GM12878 (cell line): ENCODE measurements around the gene MAL. TPM values are rescaled to one million over a fixed set of nuclear protein-coding genes. Genes with fewer than 3 reads are reported as not detected.

Experiments used
- CBX5 ChIP-seq: sonication (generic); IDR thresholded peaks from 2 replicates; pipeline ENCODE4 v1.6.1; 2016; ENCODE audit warnings: low read depth, moderate library complexity, mild to moderate bottlenecking, inconsistent platforms
- CHD2 ChIP-seq: IDR thresholded peaks from 2 replicates; pipeline ENCODE4 v1.6.1; 2011; ENCODE audit warnings: low read depth, low read length, improper control_type of control experiment, borderline replicate concordance
- EED ChIP-seq: sonication (generic); IDR thresholded peaks from 2 replicates; pipeline ENCODE4 v1.6.1; 2016; ENCODE audit warnings: antibody characterized with exemption, low read depth
- IRF4 ChIP-seq: IDR thresholded peaks from 2 replicates; pipeline ENCODE4 v1.6.1; 2011; ENCODE audit warnings: low read depth, low read length
- KAT2A ChIP-seq: conservative IDR thresholded peaks from 2 replicates; pipeline ENCODE4 v1.6.1; 2011; ENCODE audit warnings: low read depth, low read length; ENCODE audit not compliant: control insufficient read depth
- MYC ChIP-seq: IDR thresholded peaks from 2 replicates; pipeline ENCODE4 v1.6.1; 2011; ENCODE audit warnings: mild to moderate bottlenecking, low read length, moderate library complexity, inconsistent platforms; ENCODE audit not compliant: insufficient read depth, insufficient replicate concordance, insufficient read length, severe bottlenecking
- NRF1 ChIP-seq: conservative IDR thresholded peaks from 2 replicates; pipeline ENCODE4 v1.6.1; 2011; ENCODE audit warnings: mild to moderate bottlenecking, low read depth, low read length, improper control_type of control experiment
- STAT3 ChIP-seq: IDR thresholded peaks from 2 replicates; pipeline ENCODE4 v1.6.1; 2011; ENCODE audit warnings: low read depth, low read length, improper control_type of control experiment
- SUPT20H ChIP-seq: IDR thresholded peaks from 2 replicates; pipeline ENCODE4 v1.6.1; 2011; ENCODE audit warnings: low read depth, mild to moderate bottlenecking, low read length, moderate library complexity, borderline replicate concordance; ENCODE audit not compliant: control insufficient read depth
- ZNF622 ChIP-seq: fragments of 450-650 bp; IDR thresholded peaks from 2 replicates; pipeline ENCODE4 v1.6.1; 2017; ENCODE audit warnings: mild to moderate bottlenecking, inconsistent platforms
- polyA plus RNA-seq, 11 experiments: library from polyadenylated mRNA; depleted of rRNA in 4 of 11; unstranded in 6 of 11; stranded (reverse) in 5 of 11; fragments of >200 nt; fragmentation: Nextera tagmentation in 4 of 11; fragmentation: Illumina TruSeq in 1 of 11; extraction: Ambion mirVana in 4 of 11; extraction: Trizol in 1 of 11; gene quantifications; 1 replicate in 1 of 11; 2 replicates in 10 of 11; pipeline versions ENCODE4 v1.2.1 to v1.2.3, GENCODE V29; 2011 to 2016; ENCODE audit warnings: inconsistent platforms in 2 of 11, missing spikeins in 2 of 11, low read depth in 1 of 11
- total RNA-seq, 4 experiments: library from RNA; depleted of rRNA in 3 of 4; stranded (reverse); fragments of >200 nt in 3 of 4; fragmentation: Illumina TruSeq in 1 of 4; extraction: Trizol in 1 of 4; gene quantifications; 2 replicates each; pipeline versions ENCODE4 v1.2.1 to v1.2.3, GENCODE V29; 2013 to 2021
- TF ChIP-seq, protein P1 (sequence below): fragments of 450-650 bp; IDR thresholded peaks from 2 replicates; pipeline ENCODE4 v1.6.1; 2017; ENCODE audit warnings: mild to moderate bottlenecking, low read depth, inconsistent platforms; ENCODE audit not compliant: poor library complexity, severe bottlenecking
- TF ChIP-seq, protein P2 (sequence below): IDR thresholded peaks from 2 replicates; pipeline ENCODE4 v1.6.1; 2011; ENCODE audit warnings: low read depth, mild to moderate bottlenecking, low read length, moderate library complexity, borderline replicate concordance; ENCODE audit errors: extremely low read depth
- TF ChIP-seq, protein P3 (sequence below): fragments of 450-650 bp; IDR thresholded peaks from 2 replicates; pipeline ENCODE4 v1.6.1; 2016; ENCODE audit warnings: mild to moderate bottlenecking, moderate library complexity, borderline replicate concordance

MAL gene
- total and polyA plus RNA-seq, 10 of the 15 experiments (the other 5 are each of a cell fraction or from before 2014, with no cell fraction given): 1.3 to 4.5 (median 1.7) TPM

GRCh38 chr2:94990956-94991355 is 34.6 kb upstream of the MAL start (continued):
- TF ChIP-seq, protein P1, sequence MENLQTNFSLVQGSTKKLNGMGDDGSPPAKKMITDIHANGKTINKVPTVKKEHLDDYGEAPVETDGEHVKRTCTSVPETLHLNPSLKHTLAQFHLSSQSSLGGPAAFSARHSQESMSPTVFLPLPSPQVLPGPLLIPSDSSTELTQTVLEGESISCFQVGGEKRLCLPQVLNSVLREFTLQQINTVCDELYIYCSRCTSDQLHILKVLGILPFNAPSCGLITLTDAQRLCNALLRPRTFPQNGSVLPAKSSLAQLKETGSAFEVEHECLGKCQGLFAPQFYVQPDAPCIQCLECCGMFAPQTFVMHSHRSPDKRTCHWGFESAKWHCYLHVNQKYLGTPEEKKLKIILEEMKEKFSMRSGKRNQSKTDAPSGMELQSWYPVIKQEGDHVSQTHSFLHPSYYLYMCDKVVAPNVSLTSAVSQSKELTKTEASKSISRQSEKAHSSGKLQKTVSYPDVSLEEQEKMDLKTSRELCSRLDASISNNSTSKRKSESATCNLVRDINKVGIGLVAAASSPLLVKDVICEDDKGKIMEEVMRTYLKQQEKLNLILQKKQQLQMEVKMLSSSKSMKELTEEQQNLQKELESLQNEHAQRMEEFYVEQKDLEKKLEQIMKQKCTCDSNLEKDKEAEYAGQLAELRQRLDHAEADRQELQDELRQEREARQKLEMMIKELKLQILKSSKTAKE: no peak
- TF ChIP-seq NRF1 (no peak), MYC (no peak), EED (no peak), IRF4 (no peak), ZNF622 (no peak), STAT3 (no peak), KAT2A (no peak), SUPT20H (no peak), CBX5 (no peak), CHD2 (no peak)
- TF ChIP-seq, protein P2, sequence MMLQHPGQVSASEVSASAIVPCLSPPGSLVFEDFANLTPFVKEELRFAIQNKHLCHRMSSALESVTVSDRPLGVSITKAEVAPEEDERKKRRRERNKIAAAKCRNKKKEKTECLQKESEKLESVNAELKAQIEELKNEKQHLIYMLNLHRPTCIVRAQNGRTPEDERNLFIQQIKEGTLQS: no peak
- TF ChIP-seq, protein P3, sequence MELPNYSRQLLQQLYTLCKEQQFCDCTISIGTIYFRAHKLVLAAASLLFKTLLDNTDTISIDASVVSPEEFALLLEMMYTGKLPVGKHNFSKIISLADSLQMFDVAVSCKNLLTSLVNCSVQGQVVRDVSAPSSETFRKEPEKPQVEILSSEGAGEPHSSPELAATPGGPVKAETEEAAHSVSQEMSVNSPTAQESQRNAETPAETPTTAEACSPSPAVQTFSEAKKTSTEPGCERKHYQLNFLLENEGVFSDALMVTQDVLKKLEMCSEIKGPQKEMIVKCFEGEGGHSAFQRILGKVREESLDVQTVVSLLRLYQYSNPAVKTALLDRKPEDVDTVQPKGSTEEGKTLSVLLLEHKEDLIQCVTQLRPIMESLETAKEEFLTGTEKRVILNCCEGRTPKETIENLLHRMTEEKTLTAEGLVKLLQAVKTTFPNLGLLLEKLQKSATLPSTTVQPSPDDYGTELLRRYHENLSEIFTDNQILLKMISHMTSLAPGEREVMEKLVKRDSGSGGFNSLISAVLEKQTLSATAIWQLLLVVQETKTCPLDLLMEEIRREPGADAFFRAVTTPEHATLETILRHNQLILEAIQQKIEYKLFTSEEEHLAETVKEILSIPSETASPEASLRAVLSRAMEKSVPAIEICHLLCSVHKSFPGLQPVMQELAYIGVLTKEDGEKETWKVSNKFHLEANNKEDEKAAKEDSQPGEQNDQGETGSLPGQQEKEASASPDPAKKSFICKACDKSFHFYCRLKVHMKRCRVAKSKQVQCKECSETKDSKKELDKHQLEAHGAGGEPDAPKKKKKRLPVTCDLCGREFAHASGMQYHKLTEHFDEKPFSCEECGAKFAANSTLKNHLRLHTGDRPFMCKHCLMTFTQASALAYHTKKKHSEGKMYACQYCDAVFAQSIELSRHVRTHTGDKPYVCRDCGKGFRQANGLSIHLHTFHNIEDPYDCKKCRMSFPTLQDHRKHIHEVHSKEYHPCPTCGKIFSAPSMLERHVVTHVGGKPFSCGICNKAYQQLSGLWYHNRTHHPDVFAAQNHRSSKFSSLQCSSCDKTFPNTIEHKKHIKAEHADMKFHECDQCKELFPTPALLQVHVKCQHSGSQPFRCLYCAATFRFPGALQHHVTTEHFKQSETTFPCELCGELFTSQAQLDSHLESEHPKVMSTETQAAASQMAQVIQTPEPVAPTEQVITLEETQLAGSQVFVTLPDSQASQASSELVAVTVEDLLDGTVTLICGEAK: no peak
